Measurements from ENCODE around the gene CFAP77. TPM values are rescaled to one million over a fixed set of nuclear protein-coding genes. Genes with fewer than 3 reads are reported as not detected.

Gene CFAP77
- polyA plus RNA-seq, 1 donor from 2014 or later: not detected

- no peak overlapping the region for H3K4me3 ChIP-seq (ENCODE audit: low read length)
- no peaks in the 10 kb centered on the region for H3K79me2 ChIP-seq (replicated peaks; ENCODE audit: insufficient read depth, low read length)
These were observed 145.5 kb downstream of the CFAP77 start for GRCh38 chr9:132555528-132555927.

DNA sequence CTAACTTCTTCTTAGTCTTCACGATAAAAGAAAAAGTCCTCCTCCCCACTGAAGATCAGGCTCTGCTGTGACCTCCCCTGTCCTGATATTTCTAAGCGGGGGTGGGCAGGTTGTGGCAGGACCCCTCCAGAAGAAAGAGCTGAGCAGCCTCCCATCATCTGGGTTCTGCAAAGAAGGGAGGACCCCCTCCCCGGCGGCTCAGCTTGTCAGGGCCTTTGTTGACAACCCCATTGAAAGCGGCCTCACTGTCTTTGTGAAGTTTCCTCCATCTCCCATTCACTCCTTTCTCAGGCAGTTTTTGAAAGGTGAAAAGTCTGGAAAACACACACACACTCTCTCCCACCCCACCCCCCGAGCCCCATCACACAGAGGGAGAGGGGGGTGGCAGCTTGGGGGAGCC is 146.2 kb downstream of the CFAP77 start:
- no peak overlapping the region for H3K27ac ChIP-seq (ENCODE audit: low read length)
- no peaks in the 10 kb centered on the region for H3K9me2 ChIP-seq (ENCODE audit: insufficient read depth, low read length)
- TF ChIP-seq, protein P1, sequence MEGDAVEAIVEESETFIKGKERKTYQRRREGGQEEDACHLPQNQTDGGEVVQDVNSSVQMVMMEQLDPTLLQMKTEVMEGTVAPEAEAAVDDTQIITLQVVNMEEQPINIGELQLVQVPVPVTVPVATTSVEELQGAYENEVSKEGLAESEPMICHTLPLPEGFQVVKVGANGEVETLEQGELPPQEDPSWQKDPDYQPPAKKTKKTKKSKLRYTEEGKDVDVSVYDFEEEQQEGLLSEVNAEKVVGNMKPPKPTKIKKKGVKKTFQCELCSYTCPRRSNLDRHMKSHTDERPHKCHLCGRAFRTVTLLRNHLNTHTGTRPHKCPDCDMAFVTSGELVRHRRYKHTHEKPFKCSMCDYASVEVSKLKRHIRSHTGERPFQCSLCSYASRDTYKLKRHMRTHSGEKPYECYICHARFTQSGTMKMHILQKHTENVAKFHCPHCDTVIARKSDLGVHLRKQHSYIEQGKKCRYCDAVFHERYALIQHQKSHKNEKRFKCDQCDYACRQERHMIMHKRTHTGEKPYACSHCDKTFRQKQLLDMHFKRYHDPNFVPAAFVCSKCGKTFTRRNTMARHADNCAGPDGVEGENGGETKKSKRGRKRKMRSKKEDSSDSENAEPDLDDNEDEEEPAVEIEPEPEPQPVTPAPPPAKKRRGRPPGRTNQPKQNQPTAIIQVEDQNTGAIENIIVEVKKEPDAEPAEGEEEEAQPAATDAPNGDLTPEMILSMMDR (IDR thresholded peaks at IDR 0.05; ENCODE audit: poor library complexity, severe bottlenecking): no peak
- no peak overlapping the region for H2AFZ ChIP-seq (ENCODE audit: low read depth, low read length)
- H3K9ac ChIP-seq (ENCODE audit: low read length): no peak overlapping the region
- no peaks in the 10 kb centered on the region for H3K79me2 ChIP-seq (replicated peaks; ENCODE audit: insufficient read depth, low read length)
- H3F3A ChIP-seq (ENCODE audit: insufficient read depth, low read length, poor library complexity, severe bottlenecking): no peaks in the 10 kb centered on the region
- no peak overlapping the region for H3K4me2 ChIP-seq (ENCODE audit: low read length)
- no peaks in the 10 kb centered on the region for H3K9me3 ChIP-seq (ENCODE audit: low read length)
- H4K20me1 ChIP-seq (ENCODE audit: insufficient read depth): no peaks in the 10 kb centered on the region
- no peaks in the 10 kb centered on the region for H3K27me3 ChIP-seq (ENCODE audit: insufficient read depth, low read depth, low read length)
- H3K36me3 ChIP-seq (ENCODE audit: insufficient read depth, low read length): no peaks in the 10 kb centered on the region
- H3K4me3 ChIP-seq (ENCODE audit: low read length): peak overlapping the region; percentile 20

More at GRCh38 chr9:132555528-132555927, 145.5 kb downstream of the CFAP77 start:
- Histone ChIP-seq H3K27ac (ENCODE audit: low read length) (no peak overlapping the region), H3F3A (ENCODE audit: insufficient read depth, low read length, poor library complexity, severe bottlenecking) (no peaks in the 10 kb centered on the region), H3K9me3 (ENCODE audit: low read length) (no peaks in the 10 kb centered on the region), H2AFZ (ENCODE audit: low read depth, low read length) (no peak overlapping the region), H3K27me3 (ENCODE audit: insufficient read depth, low read depth, low read length) (no peaks in the 10 kb centered on the region), H3K9ac (ENCODE audit: low read length) (no peak overlapping the region), H3K36me3 (ENCODE audit: insufficient read depth, low read length) (no peaks in the 10 kb centered on the region), H3K4me2 (ENCODE audit: low read length) (no peak overlapping the region), H4K20me1 (ENCODE audit: insufficient read depth) (no peaks in the 10 kb centered on the region), H3K9me2 (ENCODE audit: insufficient read depth, low read length) (no peaks in the 10 kb centered on the region)
- TF ChIP-seq, protein P2, sequence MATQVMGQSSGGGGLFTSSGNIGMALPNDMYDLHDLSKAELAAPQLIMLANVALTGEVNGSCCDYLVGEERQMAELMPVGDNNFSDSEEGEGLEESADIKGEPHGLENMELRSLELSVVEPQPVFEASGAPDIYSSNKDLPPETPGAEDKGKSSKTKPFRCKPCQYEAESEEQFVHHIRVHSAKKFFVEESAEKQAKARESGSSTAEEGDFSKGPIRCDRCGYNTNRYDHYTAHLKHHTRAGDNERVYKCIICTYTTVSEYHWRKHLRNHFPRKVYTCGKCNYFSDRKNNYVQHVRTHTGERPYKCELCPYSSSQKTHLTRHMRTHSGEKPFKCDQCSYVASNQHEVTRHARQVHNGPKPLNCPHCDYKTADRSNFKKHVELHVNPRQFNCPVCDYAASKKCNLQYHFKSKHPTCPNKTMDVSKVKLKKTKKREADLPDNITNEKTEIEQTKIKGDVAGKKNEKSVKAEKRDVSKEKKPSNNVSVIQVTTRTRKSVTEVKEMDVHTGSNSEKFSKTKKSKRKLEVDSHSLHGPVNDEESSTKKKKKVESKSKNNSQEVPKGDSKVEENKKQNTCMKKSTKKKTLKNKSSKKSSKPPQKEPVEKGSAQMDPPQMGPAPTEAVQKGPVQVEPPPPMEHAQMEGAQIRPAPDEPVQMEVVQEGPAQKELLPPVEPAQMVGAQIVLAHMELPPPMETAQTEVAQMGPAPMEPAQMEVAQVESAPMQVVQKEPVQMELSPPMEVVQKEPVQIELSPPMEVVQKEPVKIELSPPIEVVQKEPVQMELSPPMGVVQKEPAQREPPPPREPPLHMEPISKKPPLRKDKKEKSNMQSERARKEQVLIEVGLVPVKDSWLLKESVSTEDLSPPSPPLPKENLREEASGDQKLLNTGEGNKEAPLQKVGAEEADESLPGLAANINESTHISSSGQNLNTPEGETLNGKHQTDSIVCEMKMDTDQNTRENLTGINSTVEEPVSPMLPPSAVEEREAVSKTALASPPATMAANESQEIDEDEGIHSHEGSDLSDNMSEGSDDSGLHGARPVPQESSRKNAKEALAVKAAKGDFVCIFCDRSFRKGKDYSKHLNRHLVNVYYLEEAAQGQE (IDR thresholded peaks at IDR 0.05; ENCODE audit: borderline replicate concordance): no peak
- TF ChIP-seq, protein P1 (IDR thresholded peaks at IDR 0.05; ENCODE audit: poor library complexity, severe bottlenecking): no peak
- TF ChIP-seq RAD21 (conservative IDR thresholded peaks at IDR 0.05): no peak
- TF ChIP-seq TAF1 (IDR thresholded peaks at IDR 0.05; ENCODE audit: low read depth): no peak
- no peak for TF ChIP-seq MXI1 (conservative IDR thresholded peaks at IDR 0.05; ENCODE audit: poor library complexity, severe bottlenecking)
- no peak for TF ChIP-seq EZH2 (IDR thresholded peaks at IDR 0.05; ENCODE audit: borderline replicate concordance, insufficient read depth, low read length, poor library complexity, severe bottlenecking)
